ENCODE measurements around the gene CATSPERE.
"Not testable (repeated sequence)": the region's sequence is repeated elsewhere in the genome, so short reads cannot be mapped to it uniquely, and the experiment has no call there.

The CATSPERE gene

GRCh38 chr1:244449936-244450508 is 11.1 kb upstream of the CATSPERE start:
- no peak for DNase-seq

- peak; percentile 69 for DNase-seq
Measured at GRCh38 chr1:244450597-244451538, 10.2 kb upstream of the CATSPERE start.

GRCh38 chr1:244451539-244451950 is 9.5 kb upstream of the CATSPERE start, which contains the start of gene ADSS2:
ADSS2 (minus strand) TSS chr1:244451909; CDS start chr1:244451817, 92 bp downstream.
- no peak for DNase-seq

- DNase-seq = peak; percentile 99
Measured at GRCh38 chr1:244451951-244452795, 8.9 kb upstream of the CATSPERE start.

- no peak for DNase-seq
Measured at GRCh38 chr1:244454412-244454811, 6.7 kb upstream of the CATSPERE start.

GRCh38 chr1:244456586-244456985 is 4.5 kb upstream of the CATSPERE start:
- no peak for DNase-seq

- no peak for DNase-seq
Measured at GRCh38 chr1:244458781-244459180, 2.3 kb upstream of the CATSPERE start.

- no peak for DNase-seq
Measured at GRCh38 chr1:244460197-244460596, 876 bp upstream of the CATSPERE start.

GRCh38 chr1:244466724-244467123 is 5.7 kb downstream of the CATSPERE start:
- DNase-seq = no peak

GRCh38 chr1:244473059-244473605 is 12.1 kb downstream of the CATSPERE start:
- no peak for DNase-seq

GRCh38 chr1:244484971-244485370 is 23.9 kb downstream of the CATSPERE start:
- DNase-seq = not testable (repeated sequence)

GRCh38 chr1:244494653-244495052 is 33.6 kb downstream of the CATSPERE start:
- no peak for DNase-seq

- no peak for DNase-seq
Measured at GRCh38 chr1:244496186-244496585, 35.1 kb downstream of the CATSPERE start.

GRCh38 chr1:244497805-244498204 is 36.7 kb downstream of the CATSPERE start:
- DNase-seq = no peak

GRCh38 chr1:244499484-244499883 is 38.4 kb downstream of the CATSPERE start:
- DNase-seq = not testable (repeated sequence)

- DNase-seq = not testable (repeated sequence)
Measured at GRCh38 chr1:244500515-244500914, 39.4 kb downstream of the CATSPERE start.

GRCh38 chr1:244502630-244503029 is 41.6 kb downstream of the CATSPERE start:
- DNase-seq = no peak

- DNase-seq = no peak
Measured at GRCh38 chr1:244513493-244513892, 52.4 kb downstream of the CATSPERE start.

GRCh38 chr1:244515680-244516079 is 54.6 kb downstream of the CATSPERE start:
- DNase-seq = no peak

- no peak for DNase-seq
Measured at GRCh38 chr1:244536316-244536715, 75.2 kb downstream of the CATSPERE start.

- DNase-seq = no peak
Measured at GRCh38 chr1:244545511-244545910, 84.4 kb downstream of the CATSPERE start.

GRCh38 chr1:244548558-244549115 is 87.6 kb downstream of the CATSPERE start:
- no peak for DNase-seq

Measured in central memory CD4-positive, alpha-beta T cell (primary cell).